ENCODE results near the gene PRORP. TPM values are rescaled to one million over a fixed set of nuclear protein-coding genes. Genes with fewer than 3 reads are reported as not detected.

PRORP gene
- total RNA-seq, 2 experiments from 2014 or later: 30.6 to 34.4 TPM

DNA sequence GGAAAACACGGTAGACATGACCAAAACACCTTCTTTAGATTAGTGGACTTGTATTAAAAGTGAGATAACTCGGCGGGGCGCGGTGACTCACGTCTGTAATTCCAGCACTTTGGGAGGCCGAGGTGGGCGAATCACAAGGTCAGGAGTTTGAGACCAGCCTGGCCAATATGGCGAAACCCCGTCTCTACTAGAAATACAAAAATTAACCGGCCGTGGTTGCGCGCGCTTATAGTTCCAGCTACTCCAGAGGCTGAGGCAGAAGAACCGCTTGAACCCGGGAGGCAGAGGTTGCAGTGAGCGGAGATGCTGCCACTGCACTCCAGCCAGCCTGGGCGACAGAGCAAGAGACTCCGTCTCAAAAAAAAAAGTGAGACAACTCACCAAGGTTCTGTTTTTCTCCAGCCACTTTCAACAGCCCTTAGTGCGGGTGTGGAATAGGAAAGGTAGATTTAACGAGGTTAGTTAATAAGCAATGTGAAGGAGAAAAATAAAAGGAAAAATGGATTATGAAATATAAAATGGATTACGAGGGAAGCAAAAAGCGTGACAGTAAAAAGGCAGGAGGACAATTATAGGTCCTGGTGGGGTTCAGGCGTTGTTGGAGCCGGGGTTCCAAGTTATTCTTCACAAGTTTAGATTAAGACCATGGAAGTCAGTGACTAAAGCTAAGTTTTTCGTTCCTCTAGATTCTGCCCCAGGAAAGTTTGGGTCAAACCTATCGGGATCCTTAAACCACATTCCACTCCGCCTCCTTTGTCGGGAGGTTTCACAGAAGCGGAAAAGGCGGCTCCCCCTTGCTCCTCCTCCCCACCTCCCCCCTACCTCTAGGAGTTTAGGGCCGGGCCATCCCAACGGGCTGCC is 1.1 kb upstream of the PRORP start:
- ATAC-seq (no peak), DNase-seq (peak; percentile 28)
- H3K4me3 Mint-ChIP-seq: peak overlapping the region; percentile 84
- ChIA-PET CTCF (interaction anchor here (0.9 to 1.2 kb wide), 4 partner anchors 15 to 295 kb away, joined by 3 to 4 read pairs (median 3); no protein-coding TSS in a partner anchor), POLR2A (interaction anchor here (1.0 to 7.2 kb wide), 9 partner anchors 8 to 311 kb away, joined by 3 to 56 read pairs (median 5); partner anchors contain the start of genes FAM177A1 and NFKBIA)
- TF ChIP-seq, protein P1, sequence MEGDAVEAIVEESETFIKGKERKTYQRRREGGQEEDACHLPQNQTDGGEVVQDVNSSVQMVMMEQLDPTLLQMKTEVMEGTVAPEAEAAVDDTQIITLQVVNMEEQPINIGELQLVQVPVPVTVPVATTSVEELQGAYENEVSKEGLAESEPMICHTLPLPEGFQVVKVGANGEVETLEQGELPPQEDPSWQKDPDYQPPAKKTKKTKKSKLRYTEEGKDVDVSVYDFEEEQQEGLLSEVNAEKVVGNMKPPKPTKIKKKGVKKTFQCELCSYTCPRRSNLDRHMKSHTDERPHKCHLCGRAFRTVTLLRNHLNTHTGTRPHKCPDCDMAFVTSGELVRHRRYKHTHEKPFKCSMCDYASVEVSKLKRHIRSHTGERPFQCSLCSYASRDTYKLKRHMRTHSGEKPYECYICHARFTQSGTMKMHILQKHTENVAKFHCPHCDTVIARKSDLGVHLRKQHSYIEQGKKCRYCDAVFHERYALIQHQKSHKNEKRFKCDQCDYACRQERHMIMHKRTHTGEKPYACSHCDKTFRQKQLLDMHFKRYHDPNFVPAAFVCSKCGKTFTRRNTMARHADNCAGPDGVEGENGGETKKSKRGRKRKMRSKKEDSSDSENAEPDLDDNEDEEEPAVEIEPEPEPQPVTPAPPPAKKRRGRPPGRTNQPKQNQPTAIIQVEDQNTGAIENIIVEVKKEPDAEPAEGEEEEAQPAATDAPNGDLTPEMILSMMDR (IDR thresholded peaks at IDR 0.05): no peak
- H3K4me1 Mint-ChIP-seq (ENCODE audit: low read depth): peaks cover 61% of the 10 kb centered on the region
- no peaks in the 10 kb centered on the region for H3K9me3 Mint-ChIP-seq
- H3K36me3 Mint-ChIP-seq (ENCODE audit: low read depth): peaks cover 31% of the 10 kb centered on the region
- no peaks in the 10 kb centered on the region for H3K27me3 Mint-ChIP-seq
- intact Hi-C loops (cut with micrococcal nuclease): loop anchor here (5.0 kb wide), 2 partner anchors 171 to 296 kb away; partner anchors contain the start of gene PSMA6
- H3K27ac Mint-ChIP-seq: peak overlapping the region; percentile 99

GRCh38 chr14:35122696-35123387 is 490 bp downstream of the PRORP start:
- no peaks in the 10 kb centered on the region for H3K27me3 Mint-ChIP-seq
- peaks cover 60% of the 10 kb centered on the region for H3K4me1 Mint-ChIP-seq (ENCODE audit: low read depth)
- ATAC-seq (no peak), DNase-seq (no peak)
- intact Hi-C loops (cut with micrococcal nuclease): loop anchor here (2.0 to 5.0 kb wide), 3 partner anchors 140 to 294 kb away; partner anchors contain the start of genes PSMA6 and SRP54
- POLR2A ChIA-PET: interaction anchor here (0.5 to 7.2 kb wide), 10 partner anchors 10 to 427 kb away, joined by 3 to 56 read pairs (median 4); partner anchors contain the start of genes FAM177A1 and NFKBIA
- CTCF ChIA-PET: interaction anchor here (0.6 to 2.5 kb wide), 8 partner anchors 17 to 299 kb away, joined by 3 to 8 read pairs (median 3); no protein-coding TSS in a partner anchor
- no peaks in the 10 kb centered on the region for H3K9me3 Mint-ChIP-seq
- TF ChIP-seq, protein P1 (IDR thresholded peaks at IDR 0.05): no peak
- peaks cover 36% of the 10 kb centered on the region for H3K36me3 Mint-ChIP-seq (ENCODE audit: low read depth)
- H3K4me3 Mint-ChIP-seq: peak overlapping the region; percentile 84
- H3K27ac Mint-ChIP-seq: peak overlapping the region; percentile 99

DNA sequence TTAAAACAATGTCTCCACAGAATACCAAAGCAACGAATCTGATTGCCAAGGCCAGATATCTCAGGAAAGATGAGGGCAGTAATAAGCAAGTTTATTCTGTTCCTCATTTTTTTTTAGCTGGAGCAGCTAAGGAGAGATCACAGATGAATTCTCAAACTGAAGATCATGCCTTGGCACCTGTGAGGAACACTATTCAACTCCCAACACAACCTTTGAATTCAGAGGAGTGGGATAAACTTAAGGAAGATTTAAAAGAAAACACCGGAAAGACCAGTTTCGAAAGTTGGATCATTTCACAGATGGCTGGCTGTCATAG is 994 bp downstream of the PRORP start:
- Mint-ChIP-seq H3K27me3 (no peaks in the 10 kb centered on the region), H3K9me3 (no peaks in the 10 kb centered on the region), H3K4me3 (peak overlapping the region; percentile 84), H3K27ac (peak overlapping the region; percentile 99), H3K36me3 (ENCODE audit: low read depth) (peaks cover 41% of the 10 kb centered on the region), H3K4me1 (ENCODE audit: low read depth) (peaks cover 61% of the 10 kb centered on the region)
- POLR2A ChIA-PET: interaction anchor here (0.7 to 7.2 kb wide), 5 partner anchors 10 to 294 kb away, joined by 3 to 56 read pairs (median 4); partner anchors contain the start of genes FAM177A1 and NFKBIA
- TF ChIP-seq, protein P1 (IDR thresholded peaks at IDR 0.05): no peak
- ATAC-seq (no peak), DNase-seq (no peak)
- CTCF ChIA-PET: interaction anchor here (0.6 to 2.5 kb wide), 6 partner anchors 16 to 299 kb away, joined by 3 to 8 read pairs (median 3); no protein-coding TSS in a partner anchor
- intact Hi-C loops (cut with micrococcal nuclease): loop anchor here (2.0 to 5.0 kb wide), 3 partner anchors 141 to 294 kb away; partner anchors contain the start of genes PSMA6 and SRP54

GRCh38 chr14:35124127-35124526 is 1.8 kb downstream of the PRORP start:
- Mint-ChIP-seq H3K4me1 (ENCODE audit: low read depth) (peaks cover 57% of the 10 kb centered on the region), H3K27me3 (no peaks in the 10 kb centered on the region), H3K9me3 (no peaks in the 10 kb centered on the region), H3K27ac (no peak overlapping the region), H3K36me3 (ENCODE audit: low read depth) (peaks cover 45% of the 10 kb centered on the region), H3K4me3 (peak overlapping the region; percentile 84)
- intact Hi-C loops (cut with micrococcal nuclease): loop anchor here (5.0 kb wide), 2 partner anchors 168 to 293 kb away; partner anchors contain the start of gene PSMA6
- ATAC-seq (no peak), DNase-seq (no peak)
- TF ChIP-seq, protein P1 (IDR thresholded peaks at IDR 0.05): no peak
- CTCF ChIA-PET: interaction anchor here (1.0 to 2.5 kb wide), 5 partner anchors 15 to 289 kb away, joined by 3 to 8 read pairs (median 3); no protein-coding TSS in a partner anchor
- POLR2A ChIA-PET: interaction anchor here (0.7 to 7.2 kb wide), 3 partner anchors 78 to 293 kb away, joined by 3 to 56 read pairs (median 4); partner anchors contain the start of genes FAM177A1 and NFKBIA

Measured in activated CD8-positive, alpha-beta T cell treated with anti-CD3 and anti-CD28 coated beads for 36 hours (primary cell).